ENCODE measurements around the gene KCNQ5. TPM values are rescaled to one million over a fixed set of nuclear protein-coding genes. Genes with fewer than 3 reads are reported as not detected.

The KCNQ5 gene
- total and polyA plus RNA-seq, 2 donors (not counting 1 experiment from before 2014, with no cell fraction given), result 0.74 to 4.6 TPM

DNA sequence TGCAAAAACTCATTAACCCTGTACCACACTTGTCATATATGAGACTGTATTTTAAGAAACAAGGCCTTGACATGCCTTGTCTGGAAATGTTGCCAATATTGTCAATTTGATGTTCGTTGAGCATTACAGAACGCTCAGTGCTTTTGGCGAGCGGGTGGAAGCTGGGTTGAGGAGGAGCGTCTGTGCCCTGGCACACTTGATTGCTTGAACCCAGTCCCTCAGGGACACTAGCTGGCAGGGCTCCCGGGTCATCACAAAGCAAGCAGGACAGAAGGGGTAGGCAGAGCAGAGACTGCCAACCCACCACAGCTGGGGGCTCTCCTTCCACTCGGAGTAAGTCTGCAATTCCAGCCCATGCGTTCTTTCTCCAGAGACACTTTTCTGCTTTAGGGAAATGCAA is 317.1 kb downstream of the KCNQ5 start:
- no peaks in the 10 kb centered on the region for H3K36me3 ChIP-seq (ENCODE audit: control insufficient read depth, insufficient read depth, low read length)
- H3K9ac ChIP-seq (ENCODE audit: insufficient read depth, low read length), result no peak overlapping the region
- TF ChIP-seq CTCF (conservative IDR thresholded peaks at IDR 0.05 in 1 of 2, IDR thresholded peaks at IDR 0.05 in 1 of 2; ENCODE audit: low read depth in 1 of 2, low read length in 2 of 2), result no peak
- no peak for TF ChIP-seq EZH2 (IDR thresholded peaks at IDR 0.05; ENCODE audit: low read length, missing control alignments)
- H3K27me3 ChIP-seq (ENCODE audit: control insufficient read depth, insufficient read depth, low read length), result no peaks in the 10 kb centered on the region
- DNase-seq (ENCODE audit: low read depth in 2 of 2), result no peak
- no peak overlapping the region for H3K4me3 ChIP-seq (replicated peaks in 1 of 4; ENCODE audit: control extremely low read depth in 1 of 4, insufficient read depth in 1 of 4, low read depth in 3 of 4, low read length in 4 of 4)
- no peak overlapping the region for H3K27ac ChIP-seq (ENCODE audit: insufficient read depth, low read length)
- no peaks in the 10 kb centered on the region for H3K4me1 ChIP-seq (ENCODE audit: control insufficient read depth, extremely low read depth, insufficient read depth, low read length)
- no peak overlapping the region for H3K4me2 ChIP-seq (ENCODE audit: extremely low read depth, insufficient read depth, low read length)
- H3K9me3 ChIP-seq (ENCODE audit: control insufficient read depth, insufficient read depth, low read depth, low read length), result no peaks in the 10 kb centered on the region
- H4K20me1 ChIP-seq (ENCODE audit: control insufficient read depth, extremely low read depth, insufficient read depth, low read length), result no peaks in the 10 kb centered on the region
- H2AFZ ChIP-seq (ENCODE audit: low read length), result no peak overlapping the region
- H3K79me2 ChIP-seq (ENCODE audit: control insufficient read depth, insufficient read depth, low read length), result no peaks in the 10 kb centered on the region

GRCh38 chr6:72940265-72940664 is 318.4 kb downstream of the KCNQ5 start:
- no peak overlapping the region for H3K27ac ChIP-seq (ENCODE audit: insufficient read depth, low read length)
- H3K4me3 ChIP-seq (replicated peaks in 1 of 4; ENCODE audit: control extremely low read depth in 1 of 4, insufficient read depth in 1 of 4, low read depth in 3 of 4, low read length in 4 of 4), result no peak overlapping the region
- no peak overlapping the region for H2AFZ ChIP-seq (ENCODE audit: low read length)
- H3K4me2 ChIP-seq (ENCODE audit: extremely low read depth, insufficient read depth, low read length), result no peak overlapping the region
- no peaks in the 10 kb centered on the region for H3K36me3 ChIP-seq (ENCODE audit: control insufficient read depth, insufficient read depth, low read length)
- DNase-seq (ENCODE audit: low read depth in 2 of 2), result no peak
- no peaks in the 10 kb centered on the region for H3K9me3 ChIP-seq (ENCODE audit: control insufficient read depth, insufficient read depth, low read depth, low read length)
- H3K27me3 ChIP-seq (ENCODE audit: control insufficient read depth, insufficient read depth, low read length), result no peaks in the 10 kb centered on the region
- H3K4me1 ChIP-seq (ENCODE audit: control insufficient read depth, extremely low read depth, insufficient read depth, low read length), result no peaks in the 10 kb centered on the region
- no peaks in the 10 kb centered on the region for H3K79me2 ChIP-seq (ENCODE audit: control insufficient read depth, insufficient read depth, low read length)
- H4K20me1 ChIP-seq (ENCODE audit: control insufficient read depth, extremely low read depth, insufficient read depth, low read length), result no peaks in the 10 kb centered on the region
- H3K9ac ChIP-seq (ENCODE audit: insufficient read depth, low read length), result no peak overlapping the region
- no peak for TF ChIP-seq EZH2 (IDR thresholded peaks at IDR 0.05; ENCODE audit: low read length, missing control alignments)
- no peak for TF ChIP-seq CTCF (conservative IDR thresholded peaks at IDR 0.05 in 1 of 2, IDR thresholded peaks at IDR 0.05 in 1 of 2; ENCODE audit: low read depth in 1 of 2, low read length in 2 of 2)

DNA sequence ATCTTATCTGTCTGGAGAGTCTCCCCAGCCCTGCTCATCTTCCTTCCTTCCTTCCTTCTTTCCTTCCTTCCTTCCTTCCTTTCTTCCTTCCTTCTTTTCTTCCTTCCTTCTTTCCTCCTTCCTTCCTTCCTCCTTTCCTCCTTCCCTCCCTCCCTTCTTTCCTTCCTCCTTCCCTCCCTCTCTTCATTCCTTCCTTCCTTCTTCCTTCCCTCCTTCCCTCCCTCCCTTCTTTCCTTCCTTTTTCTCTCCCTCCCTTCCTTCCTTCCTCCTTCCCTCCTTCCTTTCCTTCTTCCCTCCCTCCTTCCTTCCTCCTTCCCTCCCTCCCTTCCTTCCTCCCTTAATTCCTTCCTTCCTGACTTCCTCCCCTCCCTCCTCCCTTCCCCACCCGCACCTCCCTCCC is 319.4 kb downstream of the KCNQ5 start:
- Histone ChIP-seq H3K4me3 (replicated peaks in 1 of 4; ENCODE audit: control extremely low read depth in 1 of 4, insufficient read depth in 1 of 4, low read depth in 3 of 4, low read length in 4 of 4) (no peak overlapping the region), H3K27me3 (ENCODE audit: control insufficient read depth, insufficient read depth, low read length) (no peaks in the 10 kb centered on the region), H3K79me2 (ENCODE audit: control insufficient read depth, insufficient read depth, low read length) (no peaks in the 10 kb centered on the region), H3K36me3 (ENCODE audit: control insufficient read depth, insufficient read depth, low read length) (no peaks in the 10 kb centered on the region), H3K9ac (ENCODE audit: insufficient read depth, low read length) (no peak overlapping the region), H4K20me1 (ENCODE audit: control insufficient read depth, extremely low read depth, insufficient read depth, low read length) (no peaks in the 10 kb centered on the region), H3K4me2 (ENCODE audit: extremely low read depth, insufficient read depth, low read length) (no peak overlapping the region), H3K27ac (ENCODE audit: insufficient read depth, low read length) (no peak overlapping the region), H3K4me1 (ENCODE audit: control insufficient read depth, extremely low read depth, insufficient read depth, low read length) (no peaks in the 10 kb centered on the region), H2AFZ (ENCODE audit: low read length) (no peak overlapping the region), H3K9me3 (ENCODE audit: control insufficient read depth, insufficient read depth, low read depth, low read length) (no peaks in the 10 kb centered on the region)
- no peak for TF ChIP-seq CTCF (conservative IDR thresholded peaks at IDR 0.05 in 1 of 2, IDR thresholded peaks at IDR 0.05 in 1 of 2; ENCODE audit: low read depth in 1 of 2, low read length in 2 of 2)
- no peak for TF ChIP-seq EZH2 (IDR thresholded peaks at IDR 0.05; ENCODE audit: low read length, missing control alignments)
- DNase-seq (ENCODE audit: low read depth in 2 of 2), result no peak
